Caco-2 (cell line): ENCODE results near the gene PPFIA4. TPM values are rescaled to one million over a fixed set of nuclear protein-coding genes. Genes with fewer than 3 reads are reported as not detected.

Experiments
- BruUV-seq: library from RNA; stranded (reverse); fragments of 400-500 nt; replicated peaks from 2 replicates; lab custom pipeline; 2021; lab: Mats Ljungman, UMichigan
- CTCF ChIA-PET: fragments of 300-600 bp; sonication (Branson Sonifier 250); formaldehyde crosslinking; loops from one replicate; lab custom pipeline; 2022; ENCODE audit warnings: antibody characterized with exemption; lab: Charles Lee
- POLR2A ChIA-PET: fragments of 300-600 bp; sonication (Branson Sonifier 250); formaldehyde crosslinking; loops from one replicate; lab custom pipeline; 2022; ENCODE audit warnings: antibody characterized with exemption; lab: Charles Lee
- DNase-seq, 2 experiments: peaks; one replicate each; pipeline versions ENCODE4 v3.0.0 to v3.0.0-alpha.2; 2020 to 2022
- H3K27me3 ChIP-seq: replicated peaks from 2 replicates; pipeline ENCODE4 v1.6.0; 2011; ENCODE audit warnings: low read length; ENCODE audit not compliant: control insufficient read depth, insufficient read depth
- H3K36me3 ChIP-seq: 2 replicates; pipeline ENCODE4 v1.5.1; 2011; ENCODE audit warnings: low read length; ENCODE audit not compliant: control insufficient read depth, insufficient read depth
- H3K4me1 ChIP-seq: fragments of 250-450 bp; sonication (Bioruptor Pico); 2 replicates; pipeline ENCODE4 v1.5.1; 2020; ENCODE audit warnings: mild to moderate bottlenecking
- H3K4me3 ChIP-seq: 2 replicates; pipeline ENCODE4 v1.5.1; 2011; ENCODE audit warnings: low read depth, mild to moderate bottlenecking, control low read depth, low read length
- H3K9me3 ChIP-seq: fragments of 250-450 bp; sonication (Bioruptor Pico); 2 replicates; pipeline ENCODE4 v1.5.1; 2020; ENCODE audit warnings: mild to moderate bottlenecking, moderate library complexity
- H3K27ac Mint-ChIP-seq: one replicate; pipeline ENCODE4 v1.8.0; 2022; ENCODE audit warnings: mixed read lengths; ENCODE audit not compliant: unreplicated experiment
- H3K27me3 Mint-ChIP-seq: one replicate; pipeline ENCODE4 v1.8.0; 2022; ENCODE audit warnings: mixed read lengths; ENCODE audit not compliant: insufficient read depth, unreplicated experiment
- H3K36me3 Mint-ChIP-seq: one replicate; pipeline ENCODE4 v1.8.0; 2022; ENCODE audit warnings: mild to moderate bottlenecking, mixed read lengths; ENCODE audit not compliant: insufficient read depth, unreplicated experiment
- H3K4me1 Mint-ChIP-seq: one replicate; pipeline ENCODE4 v1.8.0; 2022; ENCODE audit warnings: low read depth, mixed read lengths; ENCODE audit not compliant: unreplicated experiment
- H3K4me3 Mint-ChIP-seq: one replicate; pipeline ENCODE4 v1.8.0; 2022; ENCODE audit warnings: mild to moderate bottlenecking, moderate library complexity, mixed read lengths; ENCODE audit not compliant: unreplicated experiment
- H3K9me3 Mint-ChIP-seq: one replicate; pipeline ENCODE4 v1.8.0; 2022; ENCODE audit warnings: mixed read lengths; ENCODE audit not compliant: unreplicated experiment
- CTCF ChIP-seq, 2 experiments: fragments of 200-600 bp in 1 of 2; IDR thresholded peaks; 1 replicate in 1 of 2; 2 replicates in 1 of 2; pipeline versions ENCODE4 v1.5.1 to v1.8.0; 2011 to 2022; ENCODE audit warnings: antibody characterized with exemption in 1 of 2, control low read depth in 1 of 2, inconsistent platforms in 1 of 2, low read depth in 1 of 2, low read length in 1 of 2, mild to moderate bottlenecking in 1 of 2, moderate library complexity in 1 of 2; ENCODE audit not compliant: insufficient read depth in 1 of 2, severe bottlenecking in 1 of 2, unreplicated experiment in 1 of 2
- intact Hi-C: fragments of 100-400 bp; cut with micrococcal nuclease; formaldehyde crosslinking; loops from one replicate; pipeline ENCODE4 v1.10.0; 2022; ENCODE audit not compliant: unreplicated experiment
- total RNA-seq: library from RNA; stranded (reverse); gene quantifications from 2 replicates; pipeline ENCODE4 v1.2.3, GENCODE V29; 2022

The PPFIA4 gene
- total RNA-seq, 1 experiment from 2014 or later: 9.4 TPM

GRCh38 chr1:203065986-203066385 lies 39.7 kb downstream of the PPFIA4 start:
- CTCF ChIA-PET: interaction anchor here (2.2 kb wide), 1 partner anchor 27 kb away, joined by 7 read pairs; no protein-coding TSS in a partner anchor
- no TSS peak for BruUV-seq
- Histone ChIP-seq H3K27me3 (no peaks in the 10 kb centered on the region), H3K36me3 (no peaks in the 10 kb centered on the region; the same call in none of the 2 replicates), H3K4me1 (peaks cover 8% of the 10 kb centered on the region; the same call in 1 of the 2 replicates), H3K4me3 (no peak overlapping the region), H3K9me3 (no peaks in the 10 kb centered on the region)
- DNase-seq: no peak
- Mint-ChIP-seq H3K27ac (no peak overlapping the region), H3K9me3 (no peaks in the 10 kb centered on the region), H3K4me1 (peaks cover 6% of the 10 kb centered on the region), H3K36me3 (no peaks in the 10 kb centered on the region), H3K4me3 (no peak overlapping the region), H3K27me3 (no peaks in the 10 kb centered on the region)
- intact Hi-C loops: no loop called here
- POLR2A ChIA-PET: no interaction called here
- no peak for TF ChIP-seq CTCF (IDR thresholded peaks at IDR 0.05; ENCODE audit: insufficient read depth in 1 of 2, low read depth in 1 of 2, low read length in 1 of 2, severe bottlenecking in 1 of 2, unreplicated experiment in 1 of 2)

GRCh38 chr1:203066965-203067364 lies 40.7 kb downstream of the PPFIA4 start:
- H3K4me3 ChIP-seq: no peak overlapping the region
- H3K36me3 Mint-ChIP-seq: no peaks in the 10 kb centered on the region
- H3K9me3 ChIP-seq: no peaks in the 10 kb centered on the region
- DNase-seq: no peak
- H3K27me3 Mint-ChIP-seq: no peaks in the 10 kb centered on the region
- no peak for TF ChIP-seq CTCF (IDR thresholded peaks at IDR 0.05; ENCODE audit: insufficient read depth in 1 of 2, low read depth in 1 of 2, low read length in 1 of 2, severe bottlenecking in 1 of 2, unreplicated experiment in 1 of 2)
- ChIA-PET CTCF (interaction anchor here (2.2 kb wide), 1 partner anchor 28 kb away, joined by 7 read pairs; no protein-coding TSS in a partner anchor), POLR2A (no interaction called here)
- intact Hi-C loops: no loop called here
- BruUV-seq: no TSS peak
- peaks cover 2% of the 10 kb centered on the region for H3K4me1 Mint-ChIP-seq
- no peak overlapping the region for H3K27ac Mint-ChIP-seq
- no peaks in the 10 kb centered on the region for H3K27me3 ChIP-seq
- no peaks in the 10 kb centered on the region for H3K4me1 ChIP-seq
- no peaks in the 10 kb centered on the region for H3K9me3 Mint-ChIP-seq
- H3K4me3 Mint-ChIP-seq: no peak overlapping the region
- H3K36me3 ChIP-seq: no peaks in the 10 kb centered on the region; the same call in 1 of the 2 replicates

- CTCF ChIA-PET: interaction anchor here (0.7 kb wide), 1 partner anchor 200 kb away, joined by 4 read pairs; no protein-coding TSS in a partner anchor
- intact Hi-C loops: no loop called here
- Mint-ChIP-seq H3K4me1 (no peaks in the 10 kb centered on the region), H3K27ac (no peak overlapping the region), H3K27me3 (no peaks in the 10 kb centered on the region), H3K36me3 (no peaks in the 10 kb centered on the region), H3K9me3 (no peaks in the 10 kb centered on the region), H3K4me3 (no peak overlapping the region)
- Histone ChIP-seq H3K36me3 (no peaks in the 10 kb centered on the region), H3K27me3 (no peaks in the 10 kb centered on the region), H3K9me3 (no peaks in the 10 kb centered on the region), H3K4me3 (no peak overlapping the region), H3K4me1 (no peaks in the 10 kb centered on the region)
- BruUV-seq: no TSS peak
- POLR2A ChIA-PET: no interaction called here
- no peak for TF ChIP-seq CTCF (IDR thresholded peaks at IDR 0.05; ENCODE audit: insufficient read depth in 1 of 2, low read depth in 1 of 2, low read length in 1 of 2, severe bottlenecking in 1 of 2, unreplicated experiment in 1 of 2)
- DNase-seq: no peak
Measured at GRCh38 chr1:203069030-203069747, 42.9 kb downstream of the PPFIA4 start.
